Hepatocyte (in vitro differentiated cells): ENCODE measurements around the gene FITM1. TPM values are rescaled to one million over a fixed set of nuclear protein-coding genes. Genes with fewer than 3 reads are reported as not detected.
A peak's percentile ranks its signal among the peaks of the same experiment; 100 is the strongest.

Experiments used
- DNase-seq: peaks from one replicate; pipeline ENCODE4 v3.0.0-alpha.2; 2016; ENCODE audit warnings: low spot score
- H2AFZ ChIP-seq: fragments of 200-600 bp; sonication (generic); 2 replicates; pipeline ENCODE4 v1.6.0; 2016; ENCODE audit warnings: antibody characterized with exemption, mild to moderate bottlenecking
- H3K27ac ChIP-seq: fragments of 200-600 bp; sonication (generic); 2 replicates; pipeline ENCODE4 v1.5.1; 2016; ENCODE audit warnings: mild to moderate bottlenecking
- H3K27me3 ChIP-seq: fragments of 200-600 bp; sonication (generic); 2 replicates; pipeline ENCODE4 v1.6.1; 2016
- H3K36me3 ChIP-seq: fragments of 200-600 bp; sonication (generic); replicated peaks from 2 replicates; pipeline ENCODE4 v1.5.1; 2016; ENCODE audit warnings: low read depth; ENCODE audit not compliant: insufficient read depth
- H3K4me1 ChIP-seq: fragments of 200-600 bp; sonication (generic); 2 replicates; pipeline ENCODE4 v1.5.1; 2016; ENCODE audit warnings: mild to moderate bottlenecking, moderate library complexity; ENCODE audit not compliant: insufficient read depth
- H3K4me2 ChIP-seq: fragments of 200-600 bp; sonication (generic); 2 replicates; pipeline ENCODE4 v1.6.0; 2016
- H3K4me3 ChIP-seq: fragments of 200-600 bp; sonication (generic); 2 replicates; pipeline ENCODE4 v1.5.1; 2016; ENCODE audit warnings: mild to moderate bottlenecking
- H3K79me2 ChIP-seq: fragments of 200-600 bp; sonication (generic); 2 replicates; pipeline ENCODE4 v1.6.0; 2017; ENCODE audit warnings: mild to moderate bottlenecking
- H3K9me2 ChIP-seq: fragments of 200-600 bp; sonication (generic); replicated peaks from 2 replicates; pipeline ENCODE4 v1.6.0; 2017; ENCODE audit warnings: mild to moderate bottlenecking; ENCODE audit not compliant: insufficient read depth
- H3K9me3 ChIP-seq: fragments of 200-600 bp; sonication (generic); 2 replicates; pipeline ENCODE4 v1.5.1; 2016; ENCODE audit warnings: low read depth, mild to moderate bottlenecking
- H4K20me1 ChIP-seq: fragments of 200-600 bp; sonication (generic); 2 replicates; pipeline ENCODE4 v1.6.0; 2016; ENCODE audit warnings: mild to moderate bottlenecking; ENCODE audit not compliant: insufficient read depth, poor library complexity, severe bottlenecking
- CTCF ChIP-seq: fragments of 200-600 bp; sonication (generic); IDR thresholded peaks from 2 replicates; pipeline ENCODE4 v1.5.1; 2016; ENCODE audit warnings: antibody characterized with exemption, mild to moderate bottlenecking; ENCODE audit not compliant: poor library complexity
- EZH2 ChIP-seq: fragments of 200-600 bp; sonication (generic); IDR thresholded peaks from 2 replicates; pipeline ENCODE4 v1.6.1; 2016; ENCODE audit warnings: antibody characterized with exemption, mild to moderate bottlenecking, borderline replicate concordance
- EZH2phosphoT487 ChIP-seq: fragments of 200-600 bp; sonication (generic); IDR thresholded peaks from one replicate; pipeline ENCODE4 v1.6.1; 2018; ENCODE audit warnings: antibody characterized with exemption, mild to moderate bottlenecking, low read depth, moderate library complexity; ENCODE audit not compliant: unreplicated experiment, severe bottlenecking
- WGBS: methylation state at CpG from one replicate; pipeline ENCODE4 v1.1.6; 2016; ENCODE audit warnings: low lambda C conversion rate; ENCODE audit errors: missing lambda C conversion rate; 5-methylcytosine and 5-hydroxymethylcytosine counted together
- polyA plus RNA-seq: library from polyadenylated mRNA; unstranded; fragments of >200 nt; fragmentation: Nextera tagmentation; extraction: Ambion mirVana; gene quantifications from 2 replicates; pipeline ENCODE4 v1.2.1, GENCODE V29; 2016
- total RNA-seq: library from RNA; depleted of rRNA; stranded (reverse); fragments of >200 nt; gene quantifications from 2 replicates; pipeline ENCODE4 v1.2.3, GENCODE V29; 2014

FITM1 gene
- total and polyA plus RNA-seq, 2 experiments from 2014 or later, result 1.0 to 2.2 TPM

- DNase-seq, result no peak
- Histone ChIP-seq H3K27me3 (no peaks in the 10 kb centered on the region), H4K20me1 (peaks cover 8% of the 10 kb centered on the region), H3K79me2 (peaks cover 49% of the 10 kb centered on the region), H3K4me2 (no peak overlapping the region), H3K9me3 (no peaks in the 10 kb centered on the region), H3K4me1 (peaks cover 15% of the 10 kb centered on the region), H3K4me3 (no peak overlapping the region), H3K36me3 (no peaks in the 10 kb centered on the region), H3K9me2 (no peaks in the 10 kb centered on the region), H2AFZ (no peak overlapping the region), H3K27ac (no peak overlapping the region)
- no peak for TF ChIP-seq EZH2phosphoT487
- no peak for TF ChIP-seq CTCF
- TF ChIP-seq EZH2, result no peak
- 78% methylated on average over 1 of the region's 1 CpG for WGBS
These were observed 14.0 kb downstream of the FITM1 start for GRCh38 chr14:24144451-24144850.

GRCh38 chr14:24145219-24145618 lies 14.8 kb downstream of the FITM1 start:
- no peak overlapping the region for H3K4me3 ChIP-seq
- H3K4me2 ChIP-seq, result peak overlapping the region; percentile 87

DNA sequence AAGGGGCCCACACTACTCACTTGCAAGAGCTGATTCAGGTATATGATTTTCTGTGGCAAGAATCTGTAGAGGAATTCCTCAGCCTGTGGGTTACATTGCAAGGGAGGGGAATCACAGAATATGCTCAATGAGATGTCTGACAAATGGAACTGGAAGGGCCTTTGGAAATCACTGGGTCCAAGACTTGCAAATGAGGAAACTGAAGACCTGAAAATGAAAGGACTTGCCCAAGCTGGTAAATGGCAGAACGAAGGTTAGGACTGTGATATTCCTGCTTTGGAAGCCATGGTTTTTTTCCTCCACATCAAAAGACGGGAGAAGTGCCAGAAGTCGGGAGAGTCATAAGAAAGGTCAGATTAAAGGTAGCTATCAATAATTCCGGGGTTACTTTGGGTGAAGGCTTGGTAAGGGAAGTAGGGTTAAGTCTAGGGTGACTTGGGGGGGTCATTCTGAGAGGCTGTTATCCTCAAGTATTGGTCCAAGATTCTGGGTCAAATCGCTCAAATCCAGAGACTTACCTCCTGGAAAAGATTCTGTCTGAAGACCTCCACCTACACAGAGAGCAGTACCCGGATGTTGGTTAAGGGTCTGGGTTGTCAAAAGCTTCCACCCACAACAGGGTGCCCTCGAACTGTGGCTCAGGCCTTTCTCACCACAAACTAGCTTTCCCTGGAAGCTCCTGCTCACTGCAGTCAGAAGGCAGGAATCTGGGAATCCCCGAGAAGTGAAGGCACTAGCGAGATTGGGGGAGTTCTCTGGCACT lies 15.4 kb downstream of the FITM1 start:
- peaks cover 47% of the 10 kb centered on the region for H3K79me2 ChIP-seq
- H2AFZ ChIP-seq, result peak overlapping the region; percentile 48
- H3K27me3 ChIP-seq, result no peaks in the 10 kb centered on the region
- H4K20me1 ChIP-seq, result peaks cover 6% of the 10 kb centered on the region
- 36% methylated on average over 9 of the region's 9 CpGs for WGBS
- TF ChIP-seq EZH2 (no peak), EZH2phosphoT487 (no peak), CTCF (no peak)
- no peaks in the 10 kb centered on the region for H3K9me3 ChIP-seq
- peak overlapping the region; percentile 79 for H3K27ac ChIP-seq
- H3K4me1 ChIP-seq, result peaks cover 15% of the 10 kb centered on the region
- DNase-seq, result no peak
- H3K4me2 ChIP-seq, result peak overlapping the region; percentile 87
- H3K9me2 ChIP-seq, result no peaks in the 10 kb centered on the region
- H3K4me3 ChIP-seq, result peak overlapping the region; percentile 56
- H3K36me3 ChIP-seq, result no peaks in the 10 kb centered on the region

More at GRCh38 chr14:24145219-24145618, 14.8 kb downstream of the FITM1 start:
- no peaks in the 10 kb centered on the region for H3K27me3 ChIP-seq
- H3K36me3 ChIP-seq, result no peaks in the 10 kb centered on the region
- H4K20me1 ChIP-seq, result peaks cover 6% of the 10 kb centered on the region
- DNase-seq, result no peak
- H3K27ac ChIP-seq, result peak overlapping the region; percentile 79
- 100% methylated on average over 2 of the region's 2 CpGs for WGBS
- H3K9me2 ChIP-seq, result no peaks in the 10 kb centered on the region
- peaks cover 15% of the 10 kb centered on the region for H3K4me1 ChIP-seq
- H3K9me3 ChIP-seq, result no peaks in the 10 kb centered on the region
- TF ChIP-seq EZH2phosphoT487 (no peak), EZH2 (no peak), CTCF (no peak)
- H2AFZ ChIP-seq, result no peak overlapping the region
- peaks cover 49% of the 10 kb centered on the region for H3K79me2 ChIP-seq
